Measurements from ENCODE around the gene SCNN1A.

The SCNN1A gene

DNA sequence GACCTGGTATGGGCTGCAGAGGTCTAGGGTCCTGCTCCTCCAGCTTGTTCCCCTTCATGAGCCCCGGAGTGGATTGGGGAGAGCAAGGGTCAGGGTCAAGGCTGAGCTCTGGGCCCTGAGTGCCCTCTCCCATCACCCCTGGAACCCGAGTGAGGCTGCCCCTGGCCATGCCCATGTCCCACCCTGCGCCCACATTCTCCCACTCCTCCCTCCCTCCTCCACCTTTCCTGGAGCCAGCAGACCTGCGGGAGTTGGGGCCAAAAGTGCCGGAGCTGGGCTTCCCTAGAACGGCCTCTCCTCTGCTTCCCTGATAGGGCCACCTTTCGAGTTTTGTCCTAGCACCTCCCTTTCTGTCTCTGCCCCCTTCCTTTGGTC, 590 bp downstream of the SCNN1A start:
- TF ChIP-seq, protein P1, sequence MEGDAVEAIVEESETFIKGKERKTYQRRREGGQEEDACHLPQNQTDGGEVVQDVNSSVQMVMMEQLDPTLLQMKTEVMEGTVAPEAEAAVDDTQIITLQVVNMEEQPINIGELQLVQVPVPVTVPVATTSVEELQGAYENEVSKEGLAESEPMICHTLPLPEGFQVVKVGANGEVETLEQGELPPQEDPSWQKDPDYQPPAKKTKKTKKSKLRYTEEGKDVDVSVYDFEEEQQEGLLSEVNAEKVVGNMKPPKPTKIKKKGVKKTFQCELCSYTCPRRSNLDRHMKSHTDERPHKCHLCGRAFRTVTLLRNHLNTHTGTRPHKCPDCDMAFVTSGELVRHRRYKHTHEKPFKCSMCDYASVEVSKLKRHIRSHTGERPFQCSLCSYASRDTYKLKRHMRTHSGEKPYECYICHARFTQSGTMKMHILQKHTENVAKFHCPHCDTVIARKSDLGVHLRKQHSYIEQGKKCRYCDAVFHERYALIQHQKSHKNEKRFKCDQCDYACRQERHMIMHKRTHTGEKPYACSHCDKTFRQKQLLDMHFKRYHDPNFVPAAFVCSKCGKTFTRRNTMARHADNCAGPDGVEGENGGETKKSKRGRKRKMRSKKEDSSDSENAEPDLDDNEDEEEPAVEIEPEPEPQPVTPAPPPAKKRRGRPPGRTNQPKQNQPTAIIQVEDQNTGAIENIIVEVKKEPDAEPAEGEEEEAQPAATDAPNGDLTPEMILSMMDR (IDR thresholded peaks at IDR 0.05; ENCODE audit: control insufficient read depth, insufficient read depth, low read depth, low read length, missing control alignments) = no peak
- DNase-seq (ENCODE audit: low read depth) = no peak
- H3K4me3 ChIP-seq (ENCODE audit: control insufficient read depth, low read depth, low read length) = no peak overlapping the region

DNA sequence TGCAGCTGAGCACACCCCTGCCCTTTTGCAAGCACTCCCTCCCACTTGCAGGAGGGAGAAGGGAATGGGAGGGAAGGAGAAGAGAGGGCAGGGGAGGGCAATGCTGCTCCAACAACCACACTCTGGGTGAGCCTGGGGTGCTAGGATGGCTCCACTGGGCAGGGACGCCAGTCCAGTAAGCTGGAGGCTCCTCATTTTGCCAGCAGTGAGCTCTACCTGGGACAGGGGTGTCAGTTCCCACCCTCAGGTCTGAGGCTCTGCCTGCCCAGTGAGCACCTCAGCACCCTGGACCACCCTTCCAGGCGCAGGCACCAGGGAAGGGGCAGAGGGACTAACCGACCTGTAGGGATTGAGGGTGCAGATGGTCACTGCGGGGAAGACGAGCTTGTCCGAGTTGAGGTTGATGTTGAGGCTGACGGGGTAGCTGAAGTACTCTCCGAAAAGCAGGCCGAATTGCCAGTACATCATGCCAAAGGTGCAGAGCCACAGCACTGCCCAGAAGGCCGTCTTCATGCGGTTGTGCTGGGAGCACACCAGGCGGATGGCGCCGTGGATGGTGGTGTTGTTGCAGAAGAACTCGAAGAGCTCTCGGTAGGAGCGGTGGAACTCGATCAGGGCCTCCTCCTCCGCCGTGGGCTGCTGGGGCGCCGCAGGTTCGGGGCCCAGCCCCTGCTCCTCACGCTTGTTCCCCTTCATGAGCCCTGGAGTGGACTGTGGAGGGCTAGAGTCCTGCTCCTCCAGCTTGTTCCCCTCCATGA, 1.2 kb downstream of the SCNN1A start:
- no peak for DNase-seq (ENCODE audit: low read depth)
- TF ChIP-seq, protein P1 (IDR thresholded peaks at IDR 0.05; ENCODE audit: control insufficient read depth, insufficient read depth, low read depth, low read length, missing control alignments) = no peak
- H3K4me3 ChIP-seq (ENCODE audit: control insufficient read depth, low read depth, low read length) = no peak overlapping the region

DNA sequence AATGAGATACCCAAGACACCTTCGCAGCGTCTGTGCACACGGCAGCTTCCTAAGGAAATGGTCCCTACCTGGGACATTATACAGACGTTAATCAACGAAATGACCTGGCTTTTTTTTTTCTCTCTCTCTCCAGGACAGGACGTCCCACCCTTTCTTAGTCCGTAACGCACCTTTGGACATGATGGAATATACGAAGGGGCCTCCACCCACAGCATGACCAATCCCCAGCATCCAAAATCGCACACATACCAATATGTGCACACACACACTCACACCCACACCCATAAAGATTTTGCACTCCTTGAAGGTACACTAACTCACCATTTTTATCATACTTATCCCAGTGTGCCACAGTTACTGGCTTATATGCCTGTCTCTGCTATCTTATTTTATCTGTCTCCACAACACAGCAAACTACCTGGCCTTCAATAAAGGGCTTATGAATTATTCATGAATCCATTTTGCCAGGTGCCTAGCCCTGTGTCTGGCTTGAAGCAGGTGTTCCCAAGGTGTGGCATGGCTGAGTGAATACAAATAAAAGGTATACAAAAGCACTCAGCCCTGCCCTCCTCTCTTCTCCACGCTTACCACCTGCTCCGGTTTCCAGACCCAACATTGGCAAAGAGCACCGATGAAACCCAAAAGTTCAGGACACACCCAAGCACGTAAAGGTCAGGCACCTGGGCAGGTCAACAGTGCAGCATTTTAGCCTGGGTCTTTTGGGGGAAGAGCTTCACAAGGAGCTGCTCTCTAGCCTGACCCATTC, 2.2 kb downstream of the SCNN1A start:
- TF ChIP-seq, protein P1 (IDR thresholded peaks at IDR 0.05; ENCODE audit: control insufficient read depth, insufficient read depth, low read depth, low read length, missing control alignments) = no peak
- DNase-seq (ENCODE audit: low read depth) = no peak
- no peak overlapping the region for H3K4me3 ChIP-seq (ENCODE audit: control insufficient read depth, low read depth, low read length)

DNA sequence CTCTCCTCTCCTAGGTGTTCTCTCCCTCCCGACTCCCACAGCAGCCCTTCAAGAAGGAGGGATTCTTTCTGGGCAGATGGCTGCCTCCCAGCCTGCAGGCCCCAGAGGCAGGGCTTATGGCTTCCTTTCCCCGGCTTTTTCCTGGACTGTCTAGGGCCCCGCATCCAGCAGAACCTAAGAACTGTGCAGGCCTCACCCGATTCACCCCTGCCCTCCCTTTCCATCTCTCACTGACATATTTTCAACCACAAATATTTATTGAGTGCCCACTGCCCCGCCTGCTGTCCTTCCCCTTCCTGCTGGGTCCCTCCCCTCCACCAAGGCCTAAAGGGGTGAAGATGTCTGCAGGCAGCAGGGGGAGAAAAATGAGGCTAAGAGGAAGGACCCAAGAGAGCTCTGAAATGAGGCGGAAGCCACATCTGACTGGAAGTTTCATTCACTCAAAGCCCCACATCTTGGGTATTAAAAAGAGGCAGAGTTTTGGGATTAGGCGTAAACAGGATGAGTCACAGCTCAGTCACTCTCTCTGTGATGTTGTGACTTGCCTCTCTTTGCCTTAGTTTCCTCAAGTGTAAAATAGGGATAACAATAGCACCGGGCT, 2.9 kb downstream of the SCNN1A start:
- TF ChIP-seq, protein P1 (IDR thresholded peaks at IDR 0.05; ENCODE audit: control insufficient read depth, insufficient read depth, low read depth, low read length, missing control alignments) = peak; percentile 6
- peak; percentile 62 for DNase-seq (ENCODE audit: low read depth)
- H3K4me3 ChIP-seq (ENCODE audit: control insufficient read depth, low read depth, low read length) = no peak overlapping the region

DNA sequence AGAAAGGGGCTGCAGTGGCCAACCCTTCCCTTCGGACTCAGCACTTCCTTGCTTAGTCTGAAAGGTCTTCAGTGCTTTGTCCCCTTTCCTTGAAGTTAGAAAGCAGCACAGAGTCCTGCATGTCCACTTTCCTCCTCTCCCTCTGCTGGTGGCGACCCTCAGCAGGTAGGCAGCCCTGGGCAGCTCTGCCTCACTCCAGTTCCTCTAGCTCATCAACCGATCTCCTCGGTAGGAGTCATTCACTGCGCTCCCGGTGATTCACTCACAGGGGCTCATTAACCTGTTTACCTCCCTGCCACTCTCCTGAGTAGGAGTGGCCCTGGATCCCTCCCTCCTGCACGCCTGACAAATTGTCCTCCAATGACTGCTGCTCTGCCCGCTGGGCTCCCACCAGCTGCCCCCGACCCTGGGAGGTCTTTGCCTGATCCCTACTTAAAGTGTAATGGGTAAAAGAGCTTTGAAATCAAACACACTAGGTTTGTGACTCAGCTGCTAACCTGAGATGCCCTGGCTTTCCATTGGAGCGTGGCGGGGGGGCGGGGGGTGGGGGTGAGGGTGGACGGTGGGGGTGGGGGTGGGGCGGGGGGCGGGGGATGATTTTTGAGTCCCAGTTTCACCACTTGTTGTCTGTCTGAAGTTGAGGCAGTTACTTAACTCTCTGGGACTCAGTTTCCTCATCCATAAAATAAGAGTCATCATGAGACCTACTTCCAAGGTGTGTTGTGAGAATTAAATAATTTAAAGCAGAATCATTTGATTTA, 4.2 kb downstream of the SCNN1A start:
- TF ChIP-seq, protein P1 (IDR thresholded peaks at IDR 0.05; ENCODE audit: control insufficient read depth, insufficient read depth, low read depth, low read length, missing control alignments) = peak; percentile 46
- no peak for DNase-seq (ENCODE audit: low read depth)
- no peak overlapping the region for H3K4me3 ChIP-seq (ENCODE audit: control insufficient read depth, low read depth, low read length)

DNA sequence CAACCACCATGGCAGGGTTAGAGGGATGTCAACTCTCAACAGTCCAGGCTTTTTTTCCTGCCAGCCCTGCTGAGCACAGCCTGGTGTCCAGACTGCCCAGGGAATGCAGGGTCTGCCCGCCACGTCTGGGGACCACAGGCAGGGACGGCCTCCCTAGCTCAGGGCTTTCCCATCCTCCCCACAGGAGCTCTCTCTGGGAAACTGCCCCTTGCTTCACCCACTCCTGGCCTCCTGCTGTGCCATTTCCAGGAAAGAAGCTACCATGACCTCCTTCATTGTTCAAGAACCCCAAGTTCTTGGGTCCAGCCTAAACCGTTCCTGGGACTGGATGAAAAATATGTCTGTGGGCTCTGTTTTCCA, 4.8 kb downstream of the SCNN1A start:
- no peak overlapping the region for H3K4me3 ChIP-seq (ENCODE audit: control insufficient read depth, low read depth, low read length)
- TF ChIP-seq, protein P1 (IDR thresholded peaks at IDR 0.05; ENCODE audit: control insufficient read depth, insufficient read depth, low read depth, low read length, missing control alignments) = no peak
- no peak for DNase-seq (ENCODE audit: low read depth)

All from AG09309 (cell line).